GM19438 (cell line): ENCODE data around the gene SCO1.
"Not testable (repeated sequence)": the region's sequence is repeated elsewhere in the genome, so short reads cannot be mapped to it uniquely, and the experiment has no call there.

Experiments used
- ATAC-seq: cut with Tn5 transposase; IDR thresholded peaks from one replicate; pipeline ENCODE4 v1.9.1; 2021; ENCODE audit warnings: low read depth; ENCODE audit not compliant: unreplicated experiment

Gene SCO1

GRCh38 chr17:10697092-10698081 lies at the start of gene SCO1, which contains the start of gene ADPRM:
SCO1 (minus strand) TSS chr17:10697533; CDS start chr17:10697507, 26 bp downstream.
ADPRM (plus strand) TSS chr17:10697594; CDS start chr17:10704927, 7,333 bp downstream.
- ATAC-seq: peak; percentile 95

- ATAC-seq: no peak
These were observed 47.9 kb upstream of the SCO1 start for GRCh38 chr17:10745231-10745630.

- no peak for ATAC-seq
These were observed 47.2 kb upstream of the SCO1 start for GRCh38 chr17:10744501-10745000.

GRCh38 chr17:10743316-10744009 lies 46.1 kb upstream of the SCO1 start:
- ATAC-seq: no peak

GRCh38 chr17:10742431-10742830 lies 45.1 kb upstream of the SCO1 start:
- ATAC-seq: no peak

GRCh38 chr17:10741416-10742135 lies 44.2 kb upstream of the SCO1 start:
- no peak for ATAC-seq

- no peak for ATAC-seq
These were observed 42.1 kb upstream of the SCO1 start for GRCh38 chr17:10739386-10739785.

- no peak for ATAC-seq
These were observed 41.4 kb upstream of the SCO1 start for GRCh38 chr17:10738521-10739258.

- ATAC-seq: no peak
These were observed 40.4 kb upstream of the SCO1 start for GRCh38 chr17:10737736-10738135.

GRCh38 chr17:10737168-10737622 lies 39.9 kb upstream of the SCO1 start:
- no peak for ATAC-seq

GRCh38 chr17:10735821-10736220 lies 38.5 kb upstream of the SCO1 start:
- no peak for ATAC-seq

- ATAC-seq: no peak
These were observed 37.9 kb upstream of the SCO1 start for GRCh38 chr17:10735251-10735650.

GRCh38 chr17:10733666-10734065 lies 36.3 kb upstream of the SCO1 start:
- no peak for ATAC-seq

GRCh38 chr17:10732121-10732520 lies 34.8 kb upstream of the SCO1 start:
- ATAC-seq: not testable (repeated sequence)

GRCh38 chr17:10731408-10731879 lies 34.1 kb upstream of the SCO1 start:
- no peak for ATAC-seq

- ATAC-seq: not testable (repeated sequence)
These were observed 32.9 kb upstream of the SCO1 start for GRCh38 chr17:10730247-10730646.

- peak; percentile 66 for ATAC-seq
These were observed 32.2 kb upstream of the SCO1 start, which contains the start of gene TMEM220 for GRCh38 chr17:10729334-10730193. TMEM220 (minus strand) TSS chr17:10730023; CDS start chr17:10729851, 172 bp downstream.

- ATAC-seq: no peak
These were observed 31.1 kb upstream of the SCO1 start for GRCh38 chr17:10728331-10728892.
